ENCODE results near the gene ELF3.

DNA sequence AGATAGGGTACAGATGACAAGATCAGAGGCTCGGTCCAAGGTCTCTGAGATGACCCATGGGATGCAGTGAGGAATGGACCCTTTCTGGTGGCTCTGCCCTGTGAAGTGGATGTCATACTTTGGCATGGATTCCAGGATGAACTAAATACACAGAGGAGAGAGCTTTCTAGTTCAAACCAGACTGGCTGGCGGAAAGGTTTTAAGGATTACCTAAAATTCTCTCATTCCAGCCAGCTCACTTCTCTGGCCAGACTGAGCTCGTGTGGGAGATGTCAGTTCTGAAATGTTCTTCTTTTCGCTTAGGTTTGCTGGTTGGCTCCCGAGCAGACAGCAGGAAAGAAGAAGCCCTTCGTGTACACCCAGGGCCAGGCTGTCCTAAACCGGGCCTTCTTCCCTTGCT, 21.8 kb upstream of the ELF3 start:
- TF ChIP-seq, protein P1, sequence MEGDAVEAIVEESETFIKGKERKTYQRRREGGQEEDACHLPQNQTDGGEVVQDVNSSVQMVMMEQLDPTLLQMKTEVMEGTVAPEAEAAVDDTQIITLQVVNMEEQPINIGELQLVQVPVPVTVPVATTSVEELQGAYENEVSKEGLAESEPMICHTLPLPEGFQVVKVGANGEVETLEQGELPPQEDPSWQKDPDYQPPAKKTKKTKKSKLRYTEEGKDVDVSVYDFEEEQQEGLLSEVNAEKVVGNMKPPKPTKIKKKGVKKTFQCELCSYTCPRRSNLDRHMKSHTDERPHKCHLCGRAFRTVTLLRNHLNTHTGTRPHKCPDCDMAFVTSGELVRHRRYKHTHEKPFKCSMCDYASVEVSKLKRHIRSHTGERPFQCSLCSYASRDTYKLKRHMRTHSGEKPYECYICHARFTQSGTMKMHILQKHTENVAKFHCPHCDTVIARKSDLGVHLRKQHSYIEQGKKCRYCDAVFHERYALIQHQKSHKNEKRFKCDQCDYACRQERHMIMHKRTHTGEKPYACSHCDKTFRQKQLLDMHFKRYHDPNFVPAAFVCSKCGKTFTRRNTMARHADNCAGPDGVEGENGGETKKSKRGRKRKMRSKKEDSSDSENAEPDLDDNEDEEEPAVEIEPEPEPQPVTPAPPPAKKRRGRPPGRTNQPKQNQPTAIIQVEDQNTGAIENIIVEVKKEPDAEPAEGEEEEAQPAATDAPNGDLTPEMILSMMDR (IDR thresholded peaks at IDR 0.05), result no peak
- TF ChIP-seq POLR2A (IDR thresholded peaks at IDR 0.05), result no peak

All from body of pancreas (tissue), 4 donors.